Liver (tissue), 9 donors: ENCODE results near the gene NTF3. TPM values are rescaled to one million over a fixed set of nuclear protein-coding genes. Genes with fewer than 3 reads are reported as not detected.

ENCODE experiments used
- DNase-seq: peaks from one replicate; pipeline ENCODE4 v3.0.0-alpha.2; 2017; ENCODE audit warnings: low spot score
- H3K27ac ChIP-seq, 2 donors: one replicate each; pipeline ENCODE4 v1.7.0; 2013; ENCODE audit warnings: inconsistent platforms in 2 of 2, low read length in 2 of 2, control low read depth in 1 of 2, low read depth in 1 of 2, mild to moderate bottlenecking in 1 of 2
- H3K27me3 ChIP-seq, 4 donors: one replicate each; pipeline versions ENCODE4 v1.6.1 to v1.7.0; 2013; ENCODE audit warnings: low read length in 3 of 4, inconsistent platforms in 1 of 4, mild to moderate bottlenecking in 1 of 4, moderate library complexity in 1 of 4; ENCODE audit not compliant: control insufficient read depth in 4 of 4, insufficient read depth in 4 of 4
- H3K36me3 ChIP-seq, 4 donors: one replicate each; pipeline versions ENCODE4 v1.6.1 to v1.7.0; 2013; ENCODE audit warnings: low read length in 3 of 4, mild to moderate bottlenecking in 3 of 4, low read depth in 1 of 4, moderate library complexity in 1 of 4; ENCODE audit not compliant: control insufficient read depth in 4 of 4, insufficient read depth in 3 of 4
- H3K4me1 ChIP-seq, 4 donors: one replicate each; pipeline versions ENCODE4 v1.6.1 to v1.7.0; 2013; ENCODE audit warnings: low read length in 3 of 4, mild to moderate bottlenecking in 3 of 4, moderate library complexity in 1 of 4; ENCODE audit not compliant: control insufficient read depth in 4 of 4, insufficient read depth in 4 of 4
- H3K4me3 ChIP-seq, 3 donors: one replicate each; pipeline versions ENCODE4 v1.6.1 to v1.7.0; 2013; ENCODE audit warnings: low read length in 3 of 3, control low read depth in 1 of 3, low read depth in 1 of 3, mild to moderate bottlenecking in 1 of 3
- H3K9ac ChIP-seq, 2 donors: one replicate each; pipeline ENCODE4 v1.7.0; 2013; ENCODE audit warnings: low read length in 2 of 2, mild to moderate bottlenecking in 2 of 2, moderate library complexity in 2 of 2, control low read depth in 1 of 2, low read depth in 1 of 2
- H3K9me3 ChIP-seq, 4 donors: one replicate each; pipeline versions ENCODE4 v1.6.1 to v1.7.0; 2013; ENCODE audit warnings: low read length in 3 of 4; ENCODE audit not compliant: control insufficient read depth in 4 of 4
- CTCF ChIP-seq: fragments of 150-350 bp; IDR thresholded peaks from 2 replicates; pipeline ENCODE4 v1.5.1; 2017; ENCODE audit warnings: improper control_type of control experiment, low read depth, low read length; ENCODE audit not compliant: missing input control
- EGR1 ChIP-seq, 2 donors: IDR thresholded peaks; 2 replicates each; pipeline ENCODE4 v1.6.1; 2016 to 2018; ENCODE audit warnings: antibody characterized with exemption in 2 of 2, low read depth in 2 of 2
- FOXA1 ChIP-seq: IDR thresholded peaks from 2 replicates; pipeline ENCODE4 v1.6.1; 2016; ENCODE audit warnings: antibody characterized with exemption
- FOXA2 ChIP-seq: IDR thresholded peaks from 2 replicates; pipeline ENCODE4 v1.6.1; 2016; ENCODE audit warnings: antibody characterized with exemption
- GABPA ChIP-seq, 2 donors: IDR thresholded peaks in 1 of 2; conservative IDR thresholded peaks in 1 of 2; 2 replicates each; pipeline ENCODE4 v1.6.1; 2016; ENCODE audit warnings: antibody characterized with exemption in 2 of 2, mild to moderate bottlenecking in 1 of 2, moderate library complexity in 1 of 2
- HNF4A ChIP-seq, 2 donors: conservative IDR thresholded peaks; 2 replicates each; pipeline ENCODE4 v1.6.1; 2016; ENCODE audit warnings: antibody characterized with exemption in 2 of 2, mild to moderate bottlenecking in 2 of 2
- HNF4G ChIP-seq: IDR thresholded peaks from 2 replicates; pipeline ENCODE4 v1.6.1; 2016; ENCODE audit warnings: antibody characterized with exemption
- JUND ChIP-seq, 2 donors: IDR thresholded peaks; 2 replicates each; pipeline ENCODE4 v1.6.1; 2016; ENCODE audit warnings: antibody characterized with exemption in 2 of 2
- MAX ChIP-seq: IDR thresholded peaks from 2 replicates; pipeline ENCODE4 v1.6.1; 2016; ENCODE audit warnings: antibody characterized with exemption
- NR2F2 ChIP-seq: IDR thresholded peaks from 2 replicates; pipeline ENCODE4 v1.6.1; 2016; ENCODE audit warnings: antibody characterized with exemption
- RAD21 ChIP-seq, 2 donors: IDR thresholded peaks; 2 replicates each; pipeline ENCODE4 v1.6.1; 2016; ENCODE audit warnings: antibody characterized with exemption in 2 of 2, mild to moderate bottlenecking in 2 of 2
- REST ChIP-seq: IDR thresholded peaks from 2 replicates; pipeline ENCODE4 v1.6.1; 2016; ENCODE audit warnings: antibody characterized with exemption, mild to moderate bottlenecking
- RXRA ChIP-seq, 2 donors: IDR thresholded peaks; 2 replicates each; pipeline ENCODE4 v1.6.1; 2017 to 2018; ENCODE audit warnings: antibody characterized with exemption in 2 of 2, mild to moderate bottlenecking in 1 of 2
- SP1 ChIP-seq: IDR thresholded peaks from 2 replicates; pipeline ENCODE4 v1.6.1; 2018; ENCODE audit warnings: antibody characterized with exemption, mild to moderate bottlenecking
- TAF1 ChIP-seq: conservative IDR thresholded peaks from 2 replicates; pipeline ENCODE4 v1.6.1; 2016; ENCODE audit warnings: antibody characterized with exemption, mild to moderate bottlenecking
- YY1 ChIP-seq: IDR thresholded peaks from 2 replicates; pipeline ENCODE4 v1.6.1; 2016; ENCODE audit warnings: antibody characterized with exemption, mild to moderate bottlenecking
- ZBTB33 ChIP-seq: IDR thresholded peaks from 2 replicates; pipeline ENCODE4 v1.6.1; 2016; ENCODE audit warnings: antibody characterized with exemption
- WGBS: extraction: QIAGEN DNeasy Blood & Tissue Kit; methylation state at CpG from one replicate; pipeline ENCODE4 v1.1.7; 2013; 5-methylcytosine and 5-hydroxymethylcytosine counted together
- polyA plus RNA-seq, 2 donors: library from polyadenylated mRNA; stranded (reverse) in 1 of 2; unstranded in 1 of 2; fragments of 200-250 nt in 1 of 2; fragments of >200 nt in 1 of 2; fragmentation: Nextera tagmentation in 1 of 2; extraction: Ambion mirVana in 1 of 2; gene quantifications; one replicate each; pipeline versions ENCODE4 v1.2.1 to v1.2.3, GENCODE V29; 2013 to 2015
- total RNA-seq, 2 donors: library from RNA; depleted of rRNA; stranded (reverse); fragments of >200 nt; gene quantifications; one replicate each; pipeline ENCODE4 v1.2.3, GENCODE V29; 2014
- donor health status: healthy.
- donor health status: healthy.
- donor health status: healthy.
- donor health status: healthy.
- donor health status: healthy.

Gene NTF3
- total and polyA plus RNA-seq, 4 donors, result 0.89 to 2.8 (median 1.5) TPM

- TF ChIP-seq FOXA2 (no peak), FOXA1 (no peak), NR2F2 (no peak), TAF1 (no peak), SP1 (no peak), RAD21 (IDR thresholded peaks at IDR 0.05) (no peak)
Observed at GRCh38 chr12:5513406-5513805, 81.5 kb downstream of the NTF3 start (continued).

- no peaks in the 10 kb centered on the region for H3K36me3 ChIP-seq
- peak; percentile 16 for DNase-seq
- WGBS, result 89% methylated on average over 6 of the region's 6 CpGs
- peaks cover 0 to 4% (median 0%) of the 10 kb centered on the region in 4 donors for H3K4me1 ChIP-seq
- H3K4me3 ChIP-seq, result no peak overlapping the region
- H3K9me3 ChIP-seq, result no peaks in the 10 kb centered on the region
- no peaks in the 10 kb centered on the region for H3K27me3 ChIP-seq
- H3K9ac ChIP-seq, result no peak overlapping the region
- H3K27ac ChIP-seq, result no peak overlapping the region
- no peak for TF ChIP-seq YY1
- no peak for TF ChIP-seq HNF4G
- TF ChIP-seq FOXA1, result no peak
- TF ChIP-seq NR2F2, result no peak
- no peak for TF ChIP-seq RXRA (IDR thresholded peaks at IDR 0.05)
Observed at GRCh38 chr12:5514016-5514415, 82.1 kb downstream of the NTF3 start.

GRCh38 chr12:5514545-5514944 is 82.6 kb downstream of the NTF3 start:
- Histone ChIP-seq H3K36me3 (no peaks in the 10 kb centered on the region), H3K27ac (no peak overlapping the region), H3K4me3 (no peak overlapping the region), H3K9ac (no peak overlapping the region), H3K9me3 (no peaks in the 10 kb centered on the region), H3K4me1 (peaks cover 0 to 4% (median 0%) of the 10 kb centered on the region in 4 donors), H3K27me3 (no peaks in the 10 kb centered on the region)
- TF ChIP-seq EGR1 (IDR thresholded peaks at IDR 0.05; ENCODE audit: low read depth in 2 of 2), result no peak
- TF ChIP-seq ZBTB33, result no peak
- TF ChIP-seq HNF4G, result no peak
- TF ChIP-seq MAX, result no peak
- no peak for TF ChIP-seq TAF1
- no peak for TF ChIP-seq CTCF
- TF ChIP-seq RAD21 (IDR thresholded peaks at IDR 0.05), result no peak
- no peak for TF ChIP-seq HNF4A (conservative IDR thresholded peaks at IDR 0.05)
- TF ChIP-seq REST, result no peak
- no peak for TF ChIP-seq JUND (IDR thresholded peaks at IDR 0.05)
- TF ChIP-seq YY1, result no peak
- TF ChIP-seq FOXA1, result no peak
- no peak for TF ChIP-seq FOXA2
- no peak for TF ChIP-seq GABPA (IDR thresholded peaks at IDR 0.05 in 1 of 2, conservative IDR thresholded peaks at IDR 0.05 in 1 of 2)
- no peak for TF ChIP-seq SP1
- TF ChIP-seq RXRA (IDR thresholded peaks at IDR 0.05), result no peak
- peak; percentile 6 for DNase-seq
- WGBS, result 91% methylated on average over 4 of the region's 4 CpGs
